Lung (tissue), 12 donors: ENCODE data around the gene DDX39B. TPM values are rescaled to one million over a fixed set of nuclear protein-coding genes. Genes with fewer than 3 reads are reported as not detected.

Experiments used
- ATAC-seq: fragments of 200-7000 bp; cut with Tn5 transposase; one replicate; pipeline ENCODE4 v1.9.1; 2020; ENCODE audit warnings: moderate number of reproducible peaks; ENCODE audit not compliant: insufficient read depth, low FRiP score
- DNase-seq, 3 donors: peaks; one replicate each; pipeline ENCODE4 v3.0.0-alpha.2; 2013 to 2017
- H3K27ac ChIP-seq, 2 donors: one replicate each; pipeline ENCODE4 v1.5.1; 2013; ENCODE audit warnings: mild to moderate bottlenecking in 2 of 2, moderate library complexity in 2 of 2, control low read depth in 1 of 2, inconsistent platforms in 1 of 2, low read depth in 1 of 2, low read length in 1 of 2
- H3K27me3 ChIP-seq, 3 donors: one replicate each; pipeline ENCODE4 v1.5.1; 2013; ENCODE audit warnings: low read length in 2 of 3; ENCODE audit not compliant: control insufficient read depth in 3 of 3, insufficient read depth in 3 of 3
- H3K36me3 ChIP-seq, 4 donors: one replicate each; pipeline ENCODE4 v1.5.1; 2013; ENCODE audit warnings: low read length in 4 of 4, mild to moderate bottlenecking in 1 of 4, moderate library complexity in 1 of 4; ENCODE audit not compliant: control insufficient read depth in 4 of 4, insufficient read depth in 4 of 4
- H3K4me1 ChIP-seq, 5 donors: one replicate each; pipeline ENCODE4 v1.5.1; 2013; ENCODE audit warnings: low read length in 5 of 5, mild to moderate bottlenecking in 2 of 5, moderate library complexity in 1 of 5; ENCODE audit not compliant: control insufficient read depth in 5 of 5, insufficient read depth in 5 of 5
- H3K4me3 ChIP-seq: one replicate; pipeline ENCODE4 v1.5.1; 2013; ENCODE audit warnings: mild to moderate bottlenecking, control low read depth, moderate library complexity
- H3K9ac ChIP-seq, 2 donors: one replicate each; pipeline ENCODE4 v1.5.1; 2013; ENCODE audit warnings: low read length in 2 of 2, control low read depth in 1 of 2; ENCODE audit not compliant: insufficient read depth in 1 of 2
- H3K9me3 ChIP-seq, 4 donors: one replicate each; pipeline ENCODE4 v1.5.1; 2013; ENCODE audit warnings: low read length in 3 of 4, mild to moderate bottlenecking in 1 of 4, moderate library complexity in 1 of 4; ENCODE audit not compliant: control insufficient read depth in 4 of 4, insufficient read depth in 3 of 4
- WGBS, 2 donors: extraction: QIAGEN DNeasy Blood & Tissue Kit; methylation state at CpG; one replicate each; pipeline ENCODE4 v1.1.7; 2013; 5-methylcytosine and 5-hydroxymethylcytosine counted together
- polyA plus RNA-seq, 2 donors: library from polyadenylated mRNA; stranded (reverse); fragments of 200-250 nt; gene quantifications; one replicate each; pipeline ENCODE4 v1.2.1, GENCODE V29; 2013
- total RNA-seq, 2 donors: library from RNA; depleted of rRNA in 1 of 2; stranded (reverse); fragments of >200 nt in 1 of 2; gene quantifications; one replicate each; pipeline ENCODE4 v1.2.1, GENCODE V29; 2014 to 2021
- TF ChIP-seq, protein P1 (sequence below): IDR thresholded peaks from 2 replicates; pipeline ENCODE4 v1.5.1; 2012; ENCODE audit warnings: mild to moderate bottlenecking; ENCODE audit errors: control extremely low read depth, extremely low read depth
- donor health status: control.
- donor health status: control.
- donor health status: Bipolar disorder and iron deficiency.
- donor health status: healthy.
- donor health status: DM: yes; HTN: yes; CAD: no.

The DDX39B gene
- total and polyA plus RNA-seq, 4 donors = 316 to 418 (median 336) TPM

DNA sequence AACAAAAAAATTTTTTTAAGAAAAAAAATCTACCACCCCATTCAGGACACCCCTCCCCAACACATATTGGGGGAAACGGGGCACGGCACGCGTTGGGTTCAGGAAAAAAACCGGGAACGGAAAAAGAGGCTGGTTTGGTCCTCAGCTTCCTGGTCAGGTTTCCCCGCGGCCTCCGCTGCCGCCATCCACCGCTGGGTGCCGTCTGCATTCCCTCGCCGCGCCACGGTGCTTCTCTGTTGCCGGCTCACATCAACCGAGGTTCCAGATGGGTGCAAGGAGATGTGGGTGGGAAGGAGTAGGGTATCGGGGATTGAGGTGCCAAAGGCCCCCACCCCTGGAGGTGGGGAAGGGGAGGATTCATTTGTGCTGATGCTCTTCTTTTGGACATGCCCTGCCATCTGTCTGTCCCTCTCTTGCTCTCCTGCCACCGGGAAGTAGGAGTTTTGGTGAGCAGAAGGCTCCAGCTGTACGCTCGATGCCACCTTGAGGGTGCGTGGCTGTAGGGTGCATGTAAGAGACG lies 7.2 kb downstream of the DDX39B start:
- TF ChIP-seq, protein P1, sequence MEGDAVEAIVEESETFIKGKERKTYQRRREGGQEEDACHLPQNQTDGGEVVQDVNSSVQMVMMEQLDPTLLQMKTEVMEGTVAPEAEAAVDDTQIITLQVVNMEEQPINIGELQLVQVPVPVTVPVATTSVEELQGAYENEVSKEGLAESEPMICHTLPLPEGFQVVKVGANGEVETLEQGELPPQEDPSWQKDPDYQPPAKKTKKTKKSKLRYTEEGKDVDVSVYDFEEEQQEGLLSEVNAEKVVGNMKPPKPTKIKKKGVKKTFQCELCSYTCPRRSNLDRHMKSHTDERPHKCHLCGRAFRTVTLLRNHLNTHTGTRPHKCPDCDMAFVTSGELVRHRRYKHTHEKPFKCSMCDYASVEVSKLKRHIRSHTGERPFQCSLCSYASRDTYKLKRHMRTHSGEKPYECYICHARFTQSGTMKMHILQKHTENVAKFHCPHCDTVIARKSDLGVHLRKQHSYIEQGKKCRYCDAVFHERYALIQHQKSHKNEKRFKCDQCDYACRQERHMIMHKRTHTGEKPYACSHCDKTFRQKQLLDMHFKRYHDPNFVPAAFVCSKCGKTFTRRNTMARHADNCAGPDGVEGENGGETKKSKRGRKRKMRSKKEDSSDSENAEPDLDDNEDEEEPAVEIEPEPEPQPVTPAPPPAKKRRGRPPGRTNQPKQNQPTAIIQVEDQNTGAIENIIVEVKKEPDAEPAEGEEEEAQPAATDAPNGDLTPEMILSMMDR = no peak
- DNase-seq = no peak
- Histone ChIP-seq H3K36me3 (peaks cover 55 to 74% (median 63%) of the 10 kb centered on the region in 4 donors), H3K4me1 (peaks cover 3 to 13% (median 11%) of the 10 kb centered on the region in 5 donors), H3K27me3 (no peaks in the 10 kb centered on the region), H3K27ac (no peak overlapping the region), H3K9ac (no peak overlapping the region), H3K4me3 (no peak overlapping the region), H3K9me3 (no peaks in the 10 kb centered on the region)
- WGBS, 2 donors = 90 to 92% methylated on average over 24 of the region's 24 CpGs
- no peak for ATAC-seq

DNA sequence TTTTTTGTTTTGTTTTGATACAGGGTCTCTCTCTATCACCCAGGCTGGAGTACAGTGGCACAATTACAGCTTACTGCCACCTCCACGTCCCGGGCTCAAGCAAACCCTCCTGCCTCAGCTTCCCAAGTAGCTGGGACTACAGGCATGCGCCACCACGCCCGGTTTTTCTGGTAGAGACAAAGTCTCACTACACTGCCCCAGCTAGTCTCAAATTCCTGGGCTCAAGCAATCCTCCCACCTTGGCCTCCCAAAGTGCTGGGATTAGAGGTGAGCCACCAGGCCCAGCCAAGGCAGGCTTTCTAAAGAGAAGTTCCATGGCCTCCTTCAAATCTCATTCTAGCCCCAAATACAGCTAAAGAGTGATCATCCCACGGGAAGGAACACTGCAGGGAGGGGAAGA lies 7.8 kb downstream of the DDX39B start:
- H3K27me3 ChIP-seq = no peaks in the 10 kb centered on the region
- ATAC-seq (no peak), DNase-seq (no peak)
- TF ChIP-seq, protein P1 = no peak
- peaks cover 50 to 69% (median 60%) of the 10 kb centered on the region in 4 donors for H3K36me3 ChIP-seq
- no peaks in the 10 kb centered on the region for H3K9me3 ChIP-seq
- WGBS, 2 donors = 91 to 95% methylated on average over 6 of the region's 6 CpGs
- no peak overlapping the region for H3K4me3 ChIP-seq
- no peak overlapping the region for H3K9ac ChIP-seq
- no peak overlapping the region for H3K27ac ChIP-seq
- peaks cover 3 to 11% (median 5%) of the 10 kb centered on the region in 5 donors for H3K4me1 ChIP-seq

DNA sequence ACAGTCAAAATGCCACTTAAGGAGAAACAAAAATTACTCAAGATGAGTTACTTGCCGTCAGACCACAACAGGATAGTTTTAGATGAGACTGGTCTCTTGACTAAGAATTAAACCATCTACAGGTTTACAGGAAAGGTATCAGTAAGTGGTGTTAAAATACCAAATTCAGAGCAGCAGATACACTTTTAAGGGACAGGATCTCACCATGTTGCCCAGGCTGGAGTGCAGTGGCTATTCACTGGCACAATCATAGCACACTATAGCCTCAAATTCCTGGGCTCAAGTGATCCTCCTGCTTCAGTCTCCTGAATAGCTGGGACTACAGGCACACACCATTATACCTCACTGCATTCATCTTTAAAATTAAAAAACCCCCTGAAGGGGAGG lies 8.4 kb downstream of the DDX39B start:
- Histone ChIP-seq H3K27me3 (no peaks in the 10 kb centered on the region), H3K9ac (no peak overlapping the region), H3K27ac (no peak overlapping the region), H3K4me3 (no peak overlapping the region), H3K4me1 (peaks cover 0 to 6% (median 0%) of the 10 kb centered on the region in 5 donors), H3K9me3 (no peaks in the 10 kb centered on the region), H3K36me3 (peaks cover 45 to 63% (median 54%) of the 10 kb centered on the region in 4 donors)
- DNase-seq (no peak), ATAC-seq (no peak)
- TF ChIP-seq, protein P1 = no peak
- WGBS, 2 donors = 82 to 90% methylated on average over 1 of the region's 1 CpG
